Left lung (tissue), 10 donors: Measurements from ENCODE around the gene INHA. TPM values are rescaled to one million over a fixed set of nuclear protein-coding genes. Genes with fewer than 3 reads are reported as not detected.

Experiments used
- ATAC-seq: fragments of 200-7000 bp; cut with Tn5 transposase; one replicate; pipeline ENCODE4 v1.9.1; 2020; ENCODE audit warnings: moderate library complexity
- DNase-seq, 4 donors: peaks; one replicate each; pipeline ENCODE4 v3.0.0-alpha.2; 2013 to 2020
- H3K27ac ChIP-seq, 2 donors: fragments of 200-600 bp; sonication (generic) in 1 of 2; one replicate each; pipeline versions ENCODE4 v1.5.0 to v1.8.0; 2020 to 2021
- H3K27me3 ChIP-seq, 2 donors: fragments of 200-600 bp; sonication (generic) in 1 of 2; one replicate each; pipeline versions ENCODE4 v1.5.0 to v1.8.0; 2020 to 2021
- H3K36me3 ChIP-seq, 2 donors: fragments of 200-600 bp; sonication (generic) in 1 of 2; one replicate each; pipeline versions ENCODE4 v1.5.0 to v1.8.0; 2020 to 2021
- H3K4me1 ChIP-seq, 2 donors: fragments of 200-600 bp; one replicate each; pipeline ENCODE4 v1.8.0; 2021
- H3K4me3 ChIP-seq, 2 donors: fragments of 200-600 bp; sonication (generic) in 1 of 2; one replicate each; pipeline versions ENCODE4 v1.5.0 to v1.8.0; 2020 to 2021; ENCODE audit warnings: mild to moderate bottlenecking in 1 of 2
- H3K9me3 ChIP-seq, 2 donors: fragments of 200-600 bp; sonication (generic) in 1 of 2; one replicate each; pipeline versions ENCODE4 v1.5.0 to v1.8.0; 2020 to 2021
- intact Hi-C, 2 donors: fragments of 100-400 bp; cut with DNase I; formaldehyde crosslinking; loops; one replicate each; pipeline versions ENCODE4 v1.11.2 to v1.14.2; 2022
- polyA plus RNA-seq, 6 donors: library from polyadenylated mRNA; unstranded; fragments of 120-200 nt; gene quantifications; one replicate each; pipeline ENCODE4 v1.2.1, GENCODE V29; 2013; ENCODE audit not compliant: insufficient read length in 6 of 6
- total RNA-seq, 2 donors: library from RNA; stranded (reverse); fragmentation: NEBNext Ultra II Directional; extraction: Animal tissue kit (Norgen Biotek cat#: 25700); gene quantifications; one replicate each; pipeline ENCODE4 v1.2.1, GENCODE V29; 2021
- TF ChIP-seq, protein P1 (sequence below), 2 donors: fragments of 200-600 bp; sonication (generic) in 1 of 2; IDR thresholded peaks; one replicate each; pipeline versions ENCODE4 v1.5.0 to v1.8.0; 2021; ENCODE audit warnings: antibody characterized with exemption in 2 of 2
- donor health status: DM: no; HTN: yes; CAD: no.
- donor health status: DM: no; HTN: no; CAD: no.

Gene INHA
- total and polyA plus RNA-seq, 8 donors: 0.37 to 1.9 (median 1.0) TPM

DNA sequence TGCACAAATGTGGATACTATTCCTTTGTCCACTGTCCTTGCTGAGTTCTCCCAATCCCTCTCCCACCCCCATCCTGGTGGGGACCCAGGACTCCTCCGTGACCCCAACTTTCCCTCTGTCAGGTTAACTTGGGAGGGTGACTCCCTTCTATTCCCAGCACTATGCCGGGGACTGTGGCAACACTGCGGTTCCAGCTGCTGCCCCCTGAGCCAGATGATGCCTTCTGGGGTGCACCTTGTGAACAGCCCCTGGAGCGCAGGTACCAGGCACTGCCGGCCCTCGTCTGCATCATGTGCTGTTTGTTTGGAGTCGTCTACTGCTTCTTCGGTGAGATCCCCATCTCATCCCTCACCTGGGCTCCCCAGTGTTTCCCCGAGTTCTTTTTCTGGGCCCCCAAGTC is 27.5 kb upstream of the INHA start:
- DNase-seq (peak in 1 of 4 donors; percentile 28), ATAC-seq (no peak)
- H3K4me3 ChIP-seq: peak overlapping the region; percentile 69 to 75
- TF ChIP-seq, protein P1, sequence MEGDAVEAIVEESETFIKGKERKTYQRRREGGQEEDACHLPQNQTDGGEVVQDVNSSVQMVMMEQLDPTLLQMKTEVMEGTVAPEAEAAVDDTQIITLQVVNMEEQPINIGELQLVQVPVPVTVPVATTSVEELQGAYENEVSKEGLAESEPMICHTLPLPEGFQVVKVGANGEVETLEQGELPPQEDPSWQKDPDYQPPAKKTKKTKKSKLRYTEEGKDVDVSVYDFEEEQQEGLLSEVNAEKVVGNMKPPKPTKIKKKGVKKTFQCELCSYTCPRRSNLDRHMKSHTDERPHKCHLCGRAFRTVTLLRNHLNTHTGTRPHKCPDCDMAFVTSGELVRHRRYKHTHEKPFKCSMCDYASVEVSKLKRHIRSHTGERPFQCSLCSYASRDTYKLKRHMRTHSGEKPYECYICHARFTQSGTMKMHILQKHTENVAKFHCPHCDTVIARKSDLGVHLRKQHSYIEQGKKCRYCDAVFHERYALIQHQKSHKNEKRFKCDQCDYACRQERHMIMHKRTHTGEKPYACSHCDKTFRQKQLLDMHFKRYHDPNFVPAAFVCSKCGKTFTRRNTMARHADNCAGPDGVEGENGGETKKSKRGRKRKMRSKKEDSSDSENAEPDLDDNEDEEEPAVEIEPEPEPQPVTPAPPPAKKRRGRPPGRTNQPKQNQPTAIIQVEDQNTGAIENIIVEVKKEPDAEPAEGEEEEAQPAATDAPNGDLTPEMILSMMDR (IDR thresholded peaks at IDR 0.05): no peak
- no peak overlapping the region for H3K27ac ChIP-seq
- H3K27me3 ChIP-seq: peaks cover 0 to 87% of the 10 kb centered on the region in 2 donors
- H3K4me1 ChIP-seq: peaks cover 8 to 33% of the 10 kb centered on the region in 2 donors
- intact Hi-C loops: loop anchor here in 1 of 2 donors (5.0 kb wide), 1 partner anchor 98 kb away; no protein-coding TSS in a partner anchor
- H3K9me3 ChIP-seq: no peaks in the 10 kb centered on the region
- H3K36me3 ChIP-seq: peaks cover 0 to 19% of the 10 kb centered on the region in 2 donors

DNA sequence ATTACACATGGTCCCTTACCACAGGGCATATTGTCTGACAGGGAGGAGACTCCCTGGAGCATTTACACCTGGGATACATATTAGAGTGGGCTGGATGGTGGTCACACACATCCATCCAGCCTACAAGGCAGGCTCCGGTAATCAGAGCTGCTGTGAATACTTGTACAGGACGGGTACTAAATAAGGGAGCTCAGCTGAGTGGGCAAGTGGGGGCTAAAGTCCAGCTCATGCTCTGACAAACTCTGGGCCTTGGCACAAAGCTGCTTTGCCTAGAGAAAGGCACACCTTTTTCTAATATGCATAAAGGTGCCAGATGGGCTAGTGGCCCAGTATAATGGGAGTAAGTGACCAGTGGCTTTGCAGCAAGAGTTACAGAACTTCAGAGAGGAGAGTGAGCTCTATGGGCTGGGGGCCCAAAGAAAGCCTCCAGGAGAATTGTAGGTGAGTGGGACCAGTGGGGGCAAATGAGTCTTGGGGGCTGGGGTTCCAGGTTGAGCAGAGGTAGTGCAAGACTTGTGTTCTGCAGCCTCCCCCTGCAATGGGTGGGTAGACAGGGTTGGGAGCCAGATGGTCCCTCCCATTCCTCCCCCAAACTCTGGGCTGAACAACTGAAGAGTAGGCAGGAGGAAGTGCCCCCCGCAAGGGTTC is 26.7 kb upstream of the INHA start:
- ATAC-seq (no peak), DNase-seq (peak in 1 of 4 donors; percentile 6)
- Histone ChIP-seq H3K9me3 (no peaks in the 10 kb centered on the region), H3K27me3 (peaks cover 0 to 87% of the 10 kb centered on the region in 2 donors), H3K4me1 (peaks cover 8 to 33% of the 10 kb centered on the region in 2 donors), H3K27ac (no peak overlapping the region), H3K36me3 (peaks cover 0 to 10% of the 10 kb centered on the region in 2 donors), H3K4me3 (no peak overlapping the region)
- TF ChIP-seq, protein P1 (IDR thresholded peaks at IDR 0.05): no peak
- intact Hi-C loops: no loop called here

DNA sequence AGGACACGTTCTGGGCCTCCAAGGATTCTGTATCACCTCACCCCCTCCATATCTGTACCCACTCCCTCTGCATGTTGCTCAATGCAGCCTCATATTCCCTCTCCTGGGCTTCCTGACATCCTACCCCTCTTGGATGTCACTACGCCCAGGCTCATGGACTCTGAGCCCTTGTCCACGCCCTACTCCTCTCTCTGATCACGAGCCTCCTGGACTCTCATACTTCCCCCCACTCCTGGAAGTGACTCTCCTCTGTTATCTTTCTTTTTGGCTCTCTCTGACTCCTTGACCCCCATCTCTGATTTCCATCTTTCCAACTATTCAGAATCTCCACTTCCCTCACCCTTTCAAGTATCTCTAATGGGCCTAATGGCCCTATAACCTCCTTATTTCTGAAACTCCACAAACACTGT is 26.2 kb upstream of the INHA start:
- H3K9me3 ChIP-seq: no peaks in the 10 kb centered on the region
- peaks cover 0 to 5% of the 10 kb centered on the region in 2 donors for H3K36me3 ChIP-seq
- H3K4me1 ChIP-seq: peaks cover 8 to 33% of the 10 kb centered on the region in 2 donors
- H3K27me3 ChIP-seq: peaks cover 0 to 87% of the 10 kb centered on the region in 2 donors
- intact Hi-C loops: no loop called here
- no peak overlapping the region for H3K4me3 ChIP-seq
- no peak for ATAC-seq
- TF ChIP-seq, protein P1 (IDR thresholded peaks at IDR 0.05): no peak
- H3K27ac ChIP-seq: no peak overlapping the region
- peak in 1 of 4 donors; percentile 1 for DNase-seq

DNA sequence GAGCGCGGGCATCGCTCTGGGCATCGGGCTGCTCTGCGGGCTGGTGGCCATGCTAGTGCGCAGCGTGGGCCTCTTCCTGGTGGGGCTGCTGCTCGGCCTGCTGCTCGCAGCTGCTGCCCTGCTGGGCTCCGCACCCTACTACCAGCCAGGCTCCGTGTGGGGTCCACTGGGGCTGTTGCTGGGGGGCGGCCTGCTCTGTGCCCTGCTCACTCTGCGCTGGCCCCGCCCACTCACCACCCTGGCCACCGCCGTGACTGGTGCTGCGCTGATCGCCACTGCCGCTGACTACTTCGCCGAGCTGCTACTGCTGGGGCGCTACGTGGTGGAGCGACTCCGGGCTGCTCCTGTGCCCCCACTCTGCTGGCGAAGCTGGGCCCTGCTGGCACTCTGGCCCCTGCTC is 24.5 kb upstream of the INHA start:
- DNase-seq (peak in 1 of 4 donors; percentile 76), ATAC-seq (no peak)
- no peaks in the 10 kb centered on the region for H3K36me3 ChIP-seq
- no peak overlapping the region for H3K27ac ChIP-seq
- intact Hi-C loops: no loop called here
- H3K9me3 ChIP-seq: no peaks in the 10 kb centered on the region
- H3K4me3 ChIP-seq: no peak overlapping the region
- TF ChIP-seq, protein P1 (IDR thresholded peaks at IDR 0.05): no peak
- peaks cover 3 to 30% of the 10 kb centered on the region in 2 donors for H3K4me1 ChIP-seq
- peaks cover 7 to 87% of the 10 kb centered on the region in 2 donors for H3K27me3 ChIP-seq

DNA sequence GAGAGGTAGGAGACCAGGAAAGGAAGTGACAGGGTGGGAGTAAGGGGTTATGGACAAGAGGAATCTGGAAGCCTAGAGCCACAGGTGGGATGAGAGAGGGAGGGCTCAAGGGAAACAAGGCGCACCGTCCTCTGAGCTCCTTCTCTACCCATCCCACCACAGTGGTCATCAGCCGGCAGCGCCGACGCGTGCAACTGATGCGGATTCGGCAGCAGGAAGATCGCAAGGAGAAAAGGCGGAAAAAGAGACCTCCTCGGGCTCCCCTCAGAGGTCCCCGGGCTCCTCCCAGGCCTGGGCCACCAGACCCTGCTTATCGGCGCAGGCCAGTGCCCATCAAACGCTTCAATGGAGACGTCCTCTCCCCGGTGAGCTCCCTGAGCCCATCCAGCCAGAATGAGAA is 23.1 kb upstream of the INHA start:
- intact Hi-C loops: no loop called here
- TF ChIP-seq, protein P1 (IDR thresholded peaks at IDR 0.05): no peak

More for the DNA sequence above, 23.1 kb upstream of the INHA start:
- H3K9me3 ChIP-seq: no peaks in the 10 kb centered on the region
- ATAC-seq (no peak), DNase-seq (peak in 1 of 4 donors; percentile 69)
- no peaks in the 10 kb centered on the region for H3K36me3 ChIP-seq
- no peak overlapping the region for H3K4me3 ChIP-seq
- peaks cover 8 to 26% of the 10 kb centered on the region in 2 donors for H3K4me1 ChIP-seq
- H3K27me3 ChIP-seq: peaks cover 16 to 87% of the 10 kb centered on the region in 2 donors
- no peak overlapping the region for H3K27ac ChIP-seq
